SK-N-SH (cell line): ENCODE measurements around the gene TCF25. TPM values are rescaled to one million over a fixed set of nuclear protein-coding genes. Genes with fewer than 3 reads are reported as not detected.

Source experiments
- CTCF ChIA-PET: fragments of 300-600, 350-600 bp; formaldehyde crosslinking; extraction: SDS; loops from one replicate; lab custom pipeline; 2021; lab: Yijun Ruan, JAX
- POLR2A ChIA-PET: fragments of 350-600 bp; sonication (Branson Sonifier 250); formaldehyde crosslinking; extraction: SDS; loops from one replicate; lab custom pipeline; 2020; ENCODE audit warnings: antibody characterized with exemption, inconsistent platforms; lab: Yijun Ruan, JAX
- DNase-seq: peaks from one replicate; pipeline ENCODE4 v3.0.0; 2012
- H2AFZ ChIP-seq: fragments of 200-600 bp; sonication (generic); 2 replicates; pipeline ENCODE4 v1.8.1; 2016; ENCODE audit warnings: antibody characterized with exemption, mild to moderate bottlenecking, low read depth
- H3F3A ChIP-seq: fragments of 200-600 bp; sonication (generic); replicated peaks from 2 replicates; pipeline ENCODE3; 2016; ENCODE audit warnings: antibody characterized with exemption, mild to moderate bottlenecking; ENCODE audit not compliant: insufficient read depth
- H3K27ac ChIP-seq, 2 experiments: fragments of 200-500 bp in 1 of 2; fragments of 200-600 bp in 1 of 2; sonication (Bioruptor generic) in 1 of 2; sonication (generic), shearing (Covaris generic) in 1 of 2; 2 replicates each; pipeline versions ENCODE4 v1.5.1 to v1.6.1; 2014 to 2016; ENCODE audit warnings: low read depth in 2 of 2, inconsistent platforms in 1 of 2, low read length in 1 of 2, mild to moderate bottlenecking in 1 of 2, mixed read lengths in 1 of 2
- H3K27me3 ChIP-seq: fragments of 200-600 bp; sonication (generic), shearing (Covaris generic); 2 replicates; pipeline ENCODE4 v1.6.1; 2016; ENCODE audit warnings: mixed run types; ENCODE audit not compliant: insufficient read depth
- H3K36me3 ChIP-seq, 2 experiments: fragments of 200-500 bp in 1 of 2; fragments of 200-600 bp in 1 of 2; sonication (Bioruptor generic) in 1 of 2; sonication (generic) in 1 of 2; replicated peaks in 1 of 2; 2 replicates each; pipeline versions ENCODE3 to v1.5.1; 2014 to 2016; ENCODE audit warnings: low read length in 1 of 2, mild to moderate bottlenecking in 1 of 2; ENCODE audit not compliant: insufficient read depth in 2 of 2, control insufficient read depth in 1 of 2
- H3K4me1 ChIP-seq, 2 experiments: fragments of 200-500 bp in 1 of 2; fragments of 200-600 bp in 1 of 2; sonication (Bioruptor generic) in 1 of 2; sonication (generic), shearing (Covaris generic) in 1 of 2; 2 replicates each; pipeline versions ENCODE4 v1.5.1 to v1.6.1; 2014 to 2016; ENCODE audit warnings: low read depth in 1 of 2, low read length in 1 of 2, mixed run types in 1 of 2; ENCODE audit not compliant: insufficient read depth in 2 of 2, control insufficient read depth in 1 of 2
- H3K4me2 ChIP-seq: fragments of 200-600 bp; sonication (generic), shearing (Covaris generic); 2 replicates; pipeline ENCODE4 v1.6.1; 2017; ENCODE audit warnings: mixed run types
- H3K4me3 ChIP-seq, 2 experiments: fragments of 200-500 bp in 1 of 2; fragments of 200-600 bp in 1 of 2; sonication (Bioruptor generic) in 1 of 2; sonication (generic), shearing (Covaris generic) in 1 of 2; 2 replicates each; pipeline versions ENCODE4 v1.5.1 to v1.8.1; 2014 to 2016; ENCODE audit warnings: low read depth in 2 of 2, inconsistent platforms in 1 of 2, low read length in 1 of 2, mild to moderate bottlenecking in 1 of 2, mixed read lengths in 1 of 2, moderate library complexity in 1 of 2
- H3K79me2 ChIP-seq: fragments of 200-600 bp; sonication (generic); 2 replicates; pipeline ENCODE4 v1.8.1; 2017; ENCODE audit warnings: mild to moderate bottlenecking; ENCODE audit not compliant: insufficient read depth
- H3K9ac ChIP-seq: fragments of 200-600 bp; sonication (generic); 2 replicates; pipeline ENCODE4 v1.6.1; 2017; ENCODE audit warnings: mixed run types
- H3K9me2 ChIP-seq: fragments of 200-600 bp; sonication (generic); 2 replicates; pipeline ENCODE4 v1.6.1; 2017; ENCODE audit warnings: mixed run types
- H3K9me3 ChIP-seq: fragments of 200-600 bp; sonication (generic); 2 replicates; pipeline ENCODE4 v1.6.1; 2017; ENCODE audit warnings: mixed run types, mild to moderate bottlenecking, moderate library complexity
- H4K20me1 ChIP-seq: fragments of 200-600 bp; sonication (generic); 2 replicates; pipeline ENCODE4 v1.6.1; 2017; ENCODE audit warnings: mild to moderate bottlenecking, mixed run types; ENCODE audit not compliant: insufficient read depth
- ELF1 ChIP-seq: IDR thresholded peaks from 2 replicates; pipeline ENCODE4 v1.4.0; 2012
- GATA2 ChIP-seq: sonication (generic); formaldehyde crosslinking; IDR thresholded peaks from 2 replicates; pipeline ENCODE4 v1.5.0; 2020; ENCODE audit warnings: mild to moderate bottlenecking, missing genetic modification reagents
- IRF3 ChIP-seq: fragments of 150-350 bp; IDR thresholded peaks from 2 replicates; pipeline ENCODE4 v1.6.1; 2016; ENCODE audit warnings: mild to moderate bottlenecking, low read depth, low read length
- JUND ChIP-seq: IDR thresholded peaks from 2 replicates; pipeline ENCODE4 v1.4.0; 2012
- MXI1 ChIP-seq: IDR thresholded peaks from 2 replicates; pipeline ENCODE4 v1.6.1; 2012; ENCODE audit warnings: mild to moderate bottlenecking, low read depth, low read length, improper control_type of control experiment
- PBX3 ChIP-seq: IDR thresholded peaks from 2 replicates; pipeline ENCODE4; 2012
- POLR2AphosphoS5 ChIP-seq: IDR thresholded peaks from 2 replicates; pipeline ENCODE4 v1.6.1; 2012; ENCODE audit warnings: low read depth, low read length
- SIN3A ChIP-seq: IDR thresholded peaks from 2 replicates; pipeline ENCODE4 v1.6.1; 2012; ENCODE audit warnings: low read depth, mild to moderate bottlenecking, low read length, moderate library complexity, borderline replicate concordance
- TEAD4 ChIP-seq: IDR thresholded peaks from 2 replicates; pipeline ENCODE4 v1.4.0; 2012; ENCODE audit warnings: mild to moderate bottlenecking, borderline replicate concordance; ENCODE audit not compliant: insufficient read depth
- USF2 ChIP-seq: fragments of 150-350 bp; IDR thresholded peaks from 2 replicates; pipeline ENCODE4 v1.6.1; 2017; ENCODE audit warnings: antibody characterized with exemption, low read length, low read depth, borderline replicate concordance
- ZBTB33 ChIP-seq: IDR thresholded peaks from 2 replicates; pipeline ENCODE4 v1.4.0; 2012; ENCODE audit warnings: low read depth, borderline replicate concordance
- WGBS: methylation state at CpG from one replicate; pipeline ENCODE4 v1.1.6; 2017; ENCODE audit warnings: low lambda C conversion rate; 5-methylcytosine and 5-hydroxymethylcytosine counted together
- polyA plus RNA-seq, 3 experiments: library from polyadenylated mRNA; depleted of rRNA; stranded (reverse); fragments of >200 nt; gene quantifications; 2 replicates each; pipeline ENCODE4 v1.2.3, GENCODE V29; 2012

The TCF25 gene
- polyA plus RNA-seq, 1 of the 3 experiments (the other 2 are of a cell fraction): 208 TPM

GRCh38 chr16:89952551-89952950 lies 79.2 kb downstream of the TCF25 start:
- Histone ChIP-seq H3K9me2 (no peaks in the 10 kb centered on the region), H3K79me2 (peaks cover 21% of the 10 kb centered on the region; the same call in 1 of the 2 replicates), H3K4me3 (no peak overlapping the region), H3K4me1 (peaks cover 0 to 12% of the 10 kb centered on the region in 2 experiments; a peak in 1 of 4 replicates), H4K20me1 (0 out of 2 replicates have a peak, but pooled peaks cover 3% of the 10 kb centered on the region), H3K36me3 (peaks cover 0 to 13% of the 10 kb centered on the region in 2 experiments), H3K27ac (no peak overlapping the region), H2AFZ (no peak overlapping the region), H3F3A (no peaks in the 10 kb centered on the region), H3K4me2 (no peak overlapping the region), H3K9ac (no peak overlapping the region), H3K27me3 (no peaks in the 10 kb centered on the region), H3K9me3 (no peaks in the 10 kb centered on the region)
- no peak for DNase-seq
- 98% methylated on average over 6 of the region's 6 CpGs for WGBS
- ChIA-PET CTCF (interaction anchor here (1.1 to 2.3 kb wide), 2 partner anchors 14 to 19 kb away, joined by 3 to 4 read pairs; no protein-coding TSS in a partner anchor), POLR2A (no interaction called here)
- no peak for TF ChIP-seq SIN3A

- 97% methylated on average over 9 of the region's 11 CpGs for WGBS
- Histone ChIP-seq H3K9ac (no peak overlapping the region), H4K20me1 (0 out of 2 replicates have a peak, but pooled peaks cover 3% of the 10 kb centered on the region), H3K4me2 (no peak overlapping the region), H3K36me3 (peaks cover 0 to 21% of the 10 kb centered on the region in 2 experiments), H3K79me2 (peaks cover 21% of the 10 kb centered on the region; the same call in 1 of the 2 replicates), H2AFZ (no peak overlapping the region), H3K4me1 (peaks cover 0 to 15% of the 10 kb centered on the region in 2 experiments; a peak in 1 of 4 replicates), H3K9me3 (no peaks in the 10 kb centered on the region), H3K4me3 (no peak overlapping the region), H3F3A (no peaks in the 10 kb centered on the region), H3K27me3 (no peaks in the 10 kb centered on the region), H3K27ac (no peak overlapping the region), H3K9me2 (no peaks in the 10 kb centered on the region)
- ChIA-PET CTCF (interaction anchor here (1.0 to 2.3 kb wide), 4 partner anchors 13 to 248 kb away, joined by 3 to 4 read pairs (median 3); no protein-coding TSS in a partner anchor), POLR2A (no interaction called here)
- no peak for TF ChIP-seq JUND
- no peak for TF ChIP-seq ZBTB33
- no peak for TF ChIP-seq POLR2AphosphoS5
- no peak for TF ChIP-seq USF2
- TF ChIP-seq TEAD4: no peak
- TF ChIP-seq PBX3: no peak
- TF ChIP-seq GATA2: no peak
- no peak for TF ChIP-seq ELF1
- no peak for TF ChIP-seq MXI1
- TF ChIP-seq IRF3: no peak
- DNase-seq: no peak
Observed at GRCh38 chr16:89953671-89954406, 80.4 kb downstream of the TCF25 start.
